HEK293T (cell line): ENCODE results near the gene GATB.

Experiments
- CTCF ChIA-PET: fragments of 350-600 bp; formaldehyde crosslinking; extraction: SDS; loops from one replicate; lab custom pipeline; 2021; ENCODE audit warnings: antibody characterized with exemption, inconsistent platforms; lab: Yijun Ruan, JAX
- POLR2A ChIA-PET: fragments of 350-600 bp; formaldehyde crosslinking; extraction: SDS; loops from one replicate; lab custom pipeline; 2020; ENCODE audit warnings: antibody characterized with exemption, inconsistent platforms; lab: Yijun Ruan, JAX
- DNase-seq: peaks from one replicate; pipeline ENCODE4 v3.0.0; 2012; ENCODE audit warnings: mixed read lengths; ENCODE audit errors: extremely low spot score
- ARNT ChIP-seq: fragments of 450-650 bp; IDR thresholded peaks from 2 replicates; pipeline ENCODE4 v1.6.1; 2017; ENCODE audit warnings: mild to moderate bottlenecking
- BHLHE40 ChIP-seq: fragments of 450-650 bp; IDR thresholded peaks from 2 replicates; pipeline ENCODE4 v1.6.1; 2016; ENCODE audit warnings: mild to moderate bottlenecking, moderate library complexity, borderline replicate concordance
- CTBP1 ChIP-seq: fragments of 450-650 bp; IDR thresholded peaks from 2 replicates; pipeline ENCODE4 v1.6.1; 2016; ENCODE audit warnings: borderline replicate concordance
- ELF4 ChIP-seq: fragments of 450-650 bp; IDR thresholded peaks from 2 replicates; pipeline ENCODE4 v1.6.1; 2017; ENCODE audit warnings: antibody characterized with exemption
- FOXA1 ChIP-seq: fragments of 450-650 bp; IDR thresholded peaks from 2 replicates; pipeline ENCODE4 v1.6.1; 2016; ENCODE audit warnings: mild to moderate bottlenecking
- FOXK2 ChIP-seq: fragments of 450-650 bp; IDR thresholded peaks from 2 replicates; pipeline ENCODE4 v1.6.1; 2016; ENCODE audit warnings: mild to moderate bottlenecking
- FOXM1 ChIP-seq: fragments of 450-650 bp; IDR thresholded peaks from 2 replicates; pipeline ENCODE4 v1.6.1; 2017; ENCODE audit warnings: mild to moderate bottlenecking, borderline replicate concordance
- HDGF ChIP-seq: fragments of 450-650 bp; IDR thresholded peaks from 2 replicates; pipeline ENCODE4 v1.6.1; 2017; ENCODE audit warnings: antibody characterized with exemption, borderline replicate concordance
- L3MBTL2 ChIP-seq: fragments of 450-650 bp; conservative IDR thresholded peaks from 2 replicates; pipeline ENCODE4 v1.6.1; 2016; ENCODE audit warnings: mild to moderate bottlenecking
- LEF1 ChIP-seq: fragments of 450-650 bp; IDR thresholded peaks from 2 replicates; pipeline ENCODE4 v1.6.1; 2017; ENCODE audit warnings: mild to moderate bottlenecking, borderline replicate concordance
- NFRKB ChIP-seq: fragments of 450-650 bp; IDR thresholded peaks from 2 replicates; pipeline ENCODE4 v1.6.1; 2016; ENCODE audit warnings: mild to moderate bottlenecking, moderate library complexity
- PKNOX1 ChIP-seq: fragments of 450-650 bp; IDR thresholded peaks from 2 replicates; pipeline ENCODE4 v1.6.1; 2016
- SP1 ChIP-seq: fragments of 450-650 bp; IDR thresholded peaks from 2 replicates; pipeline ENCODE4 v1.6.1; 2017
- SUZ12 ChIP-seq: fragments of 450-650 bp; IDR thresholded peaks from 2 replicates; pipeline ENCODE4 v1.6.1; 2016; ENCODE audit warnings: mild to moderate bottlenecking
- TARDBP ChIP-seq: fragments of 450-650 bp; IDR thresholded peaks from 2 replicates; pipeline ENCODE4 v1.6.1; 2016
- ZNF384 ChIP-seq: fragments of 450-650 bp; IDR thresholded peaks from 2 replicates; pipeline ENCODE4 v1.6.1; 2016

The GATB gene

GRCh38 chr4:151667048-151667447 is 93.8 kb downstream of the GATB start:
- ChIA-PET CTCF (no interaction called here), POLR2A (interaction anchor here (0.5 to 1.2 kb wide), 2 partner anchors 16 to 148 kb away, joined by 3 read pairs; no protein-coding TSS in a partner anchor)
- TF ChIP-seq PKNOX1 (peak; percentile 42; the same call in 1 of the 2 replicates), BHLHE40 (no peak)
- DNase-seq, result no peak

- DNase-seq, result no peak
- CTCF ChIA-PET, result no interaction called here
- POLR2A ChIA-PET, result no interaction called here
- no peak for TF ChIP-seq FOXK2
- TF ChIP-seq L3MBTL2, result no peak
These were observed 94.3 kb downstream of the GATB start for GRCh38 chr4:151666501-151666900.

- CTCF ChIA-PET, result no interaction called here
- POLR2A ChIA-PET, result no interaction called here
- no peak for TF ChIP-seq FOXK2
- no peak for TF ChIP-seq NFRKB
- TF ChIP-seq LEF1, result no peak
- no peak for TF ChIP-seq ARNT
- TF ChIP-seq PKNOX1, result no peak
- TF ChIP-seq CTBP1, result no peak
- TF ChIP-seq L3MBTL2, result no peak
- no peak for TF ChIP-seq FOXM1
- no peak for TF ChIP-seq TARDBP
- DNase-seq, result no peak
These were observed 95.1 kb downstream of the GATB start for GRCh38 chr4:151665785-151666127.

- CTCF ChIA-PET, result interaction anchor here (1.3 kb wide), 1 partner anchor 137 kb away, joined by 3 read pairs; no protein-coding TSS in a partner anchor
- POLR2A ChIA-PET, result interaction anchor here (0.6 kb wide), 1 partner anchor 1637 kb away, joined by 3 read pairs; no protein-coding TSS in a partner anchor
- DNase-seq, result no peak
- TF ChIP-seq LEF1 (no peak), ARNT (no peak), HDGF (no peak), SP1 (no peak), ZNF384 (no peak), FOXK2 (no peak), FOXA1 (no peak), L3MBTL2 (no peak), SUZ12 (no peak), TARDBP (no peak), PKNOX1 (no peak), BHLHE40 (no peak), NFRKB (no peak), FOXM1 (no peak), ELF4 (no peak), CTBP1 (no peak)
These were observed 95.6 kb downstream of the GATB start for GRCh38 chr4:151665022-151665784.

- DNase-seq, result no peak
- ChIA-PET CTCF (interaction anchor here (1.3 kb wide), 1 partner anchor 138 kb away, joined by 3 read pairs; no protein-coding TSS in a partner anchor), POLR2A (interaction anchor here (0.6 kb wide), 1 partner anchor 1638 kb away, joined by 3 read pairs; no protein-coding TSS in a partner anchor)
- TF ChIP-seq ELF4, result no peak
- TF ChIP-seq CTBP1, result no peak
- no peak for TF ChIP-seq FOXM1
- TF ChIP-seq NFRKB, result no peak
- TF ChIP-seq FOXA1, result no peak
These were observed 96.5 kb downstream of the GATB start for GRCh38 chr4:151664289-151664688.

GRCh38 chr4:151663109-151663508 is 97.7 kb downstream of the GATB start:
- TF ChIP-seq ZNF384, result no peak
- no peak for TF ChIP-seq LEF1
- no peak for TF ChIP-seq FOXM1
- no peak for TF ChIP-seq SUZ12
- no peak for TF ChIP-seq HDGF
- TF ChIP-seq PKNOX1, result no peak
- POLR2A ChIA-PET, result no interaction called here
- DNase-seq, result no peak
- CTCF ChIA-PET, result interaction anchor here (0.6 kb wide), 1 partner anchor 51 kb away, joined by 3 read pairs; no protein-coding TSS in a partner anchor

- ChIA-PET POLR2A (no interaction called here), CTCF (no interaction called here)
- no peak for DNase-seq
- TF ChIP-seq NFRKB, result no peak
- no peak for TF ChIP-seq PKNOX1
- TF ChIP-seq FOXA1, result no peak
- no peak for TF ChIP-seq CTBP1
- TF ChIP-seq FOXK2, result no peak
- TF ChIP-seq ZNF384, result no peak
- no peak for TF ChIP-seq BHLHE40
- TF ChIP-seq TARDBP, result no peak
- TF ChIP-seq ELF4, result no peak
- TF ChIP-seq LEF1, result no peak
These were observed 98.9 kb downstream of the GATB start for GRCh38 chr4:151661873-151662272.
